T47D (cell line): ENCODE data around the gene CCDC87.

Source experiments
- DNase-seq, 2 experiments: peaks; one replicate each; pipeline versions ENCODE4 v3.0.0 to v3.0.0-alpha.2; 2011 to 2012; ENCODE audit warnings: low read depth in 1 of 2, low spot score in 1 of 2
- JUND ChIP-seq: IDR thresholded peaks from 2 replicates; pipeline ENCODE4 v1.6.1; 2012; ENCODE audit warnings: low read depth
- in situ Hi-C: cut with HindIII; loops from 2 replicates; pipeline ENCODE4 v1.10.0; 2016; ENCODE audit warnings: low sequenced_read_pairs, low pct_unique_long_range_greater_than_20kb

CCDC87 gene

DNA sequence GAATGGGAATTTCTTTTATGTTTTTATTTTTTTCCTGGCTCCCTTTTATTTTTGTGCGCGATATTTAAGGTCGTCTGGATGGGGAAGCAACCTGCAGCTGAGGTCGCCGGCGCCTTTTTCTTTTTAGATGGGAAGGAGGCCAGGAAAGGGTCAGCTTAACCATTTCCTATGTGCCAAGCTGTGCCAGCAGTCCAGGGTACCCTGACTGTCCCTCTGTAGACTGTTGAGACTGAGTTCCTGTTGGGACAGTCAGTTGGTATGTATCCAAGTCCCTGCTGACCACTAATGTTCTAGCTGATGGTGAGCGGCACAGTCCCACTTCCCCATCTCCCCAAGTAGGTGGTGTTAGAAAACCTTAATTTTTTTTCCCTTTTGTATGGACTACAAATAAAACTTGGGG, 34.1 kb upstream of the CCDC87 start:
- TF ChIP-seq JUND = no peak
- no peak for DNase-seq
- in situ Hi-C loops = no loop called here

DNA sequence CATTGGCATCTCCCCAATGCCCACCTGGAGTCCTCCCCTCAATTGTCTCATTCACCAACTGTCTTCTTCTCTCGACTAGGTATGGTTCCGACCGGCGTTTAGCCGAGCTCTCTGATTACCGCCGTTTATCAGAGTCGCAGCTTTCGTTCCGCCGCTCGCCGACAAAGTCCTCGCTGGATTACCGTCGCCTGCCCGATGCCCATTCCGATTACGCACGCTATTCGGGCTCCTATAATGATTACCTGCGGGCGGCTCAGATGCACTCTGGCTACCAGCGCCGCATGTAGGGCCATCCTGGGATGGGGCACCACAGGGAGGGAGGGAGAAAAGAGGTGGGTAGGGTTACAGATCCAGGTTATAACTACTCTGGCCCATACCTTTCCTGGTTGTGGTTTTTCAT, 33.5 kb upstream of the CCDC87 start:
- in situ Hi-C loops = no loop called here
- no peak for DNase-seq
- no peak for TF ChIP-seq JUND

DNA sequence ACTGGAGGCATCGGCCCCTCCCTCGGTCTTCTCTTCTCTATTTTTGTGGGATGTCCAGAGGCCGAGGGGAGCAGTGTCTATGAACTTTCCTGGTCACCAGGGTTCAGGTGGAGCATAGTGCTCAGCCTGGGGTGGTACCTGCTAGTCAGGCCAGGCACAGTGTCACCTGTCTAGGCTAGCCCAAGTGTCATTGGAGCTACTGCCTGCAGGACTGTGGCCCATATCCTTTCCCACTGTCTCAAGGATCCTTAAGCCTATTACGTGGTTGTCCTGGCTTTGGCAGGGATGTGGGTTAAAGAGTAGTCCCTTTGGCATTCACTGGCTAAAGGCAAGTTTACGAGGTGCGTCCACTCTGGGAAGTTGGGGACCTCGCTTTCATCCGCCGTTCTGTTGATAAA, 32.9 kb upstream of the CCDC87 start:
- in situ Hi-C loops = no loop called here
- TF ChIP-seq JUND = no peak
- no peak for DNase-seq

DNA sequence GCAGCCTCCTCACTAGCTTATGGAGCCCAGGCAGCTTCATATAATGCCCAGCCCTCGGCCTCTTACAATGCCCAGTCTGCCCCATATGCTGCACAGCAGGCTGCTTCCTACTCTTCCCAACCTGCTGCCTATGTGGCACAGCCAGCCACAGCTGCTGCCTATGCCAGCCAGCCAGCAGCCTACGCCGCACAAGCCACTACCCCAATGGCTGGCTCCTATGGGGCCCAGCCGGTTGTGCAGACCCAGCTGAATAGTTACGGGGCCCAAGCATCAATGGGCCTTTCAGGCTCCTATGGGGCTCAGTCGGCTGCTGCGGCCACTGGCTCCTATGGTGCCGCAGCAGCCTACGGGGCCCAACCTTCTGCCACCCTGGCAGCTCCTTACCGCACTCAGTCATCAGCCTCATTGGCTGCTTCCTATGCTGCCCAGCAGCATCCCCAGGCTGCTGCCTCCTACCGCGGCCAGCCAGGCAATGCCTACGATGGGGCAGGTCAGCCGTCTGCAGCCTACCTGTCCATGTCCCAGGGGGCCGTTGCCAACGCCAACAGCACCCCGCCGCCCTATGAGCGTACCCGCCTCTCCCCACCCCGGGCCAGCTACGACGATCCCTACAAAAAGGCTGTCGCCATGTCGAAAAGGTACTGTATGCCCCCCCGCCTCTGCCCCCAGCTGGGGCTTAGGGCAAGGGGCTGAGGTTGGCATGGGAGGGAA, 32.3 kb upstream of the CCDC87 start:
- no peak for TF ChIP-seq JUND
- in situ Hi-C loops = no loop called here
- no peak for DNase-seq

DNA sequence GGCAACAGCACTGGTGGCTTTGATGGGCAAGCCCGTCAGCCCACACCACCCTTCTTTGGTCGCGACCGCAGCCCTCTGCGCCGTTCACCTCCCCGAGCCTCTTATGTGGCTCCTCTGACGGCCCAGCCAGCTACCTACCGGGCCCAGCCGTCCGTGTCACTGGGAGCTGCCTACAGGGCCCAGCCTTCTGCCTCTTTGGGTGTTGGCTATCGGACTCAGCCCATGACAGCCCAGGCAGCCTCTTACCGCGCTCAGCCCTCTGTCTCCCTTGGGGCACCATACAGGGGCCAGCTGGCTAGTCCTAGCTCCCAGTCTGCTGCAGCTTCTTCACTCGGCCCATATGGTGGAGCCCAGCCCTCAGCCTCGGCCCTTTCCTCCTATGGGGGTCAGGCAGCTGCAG, 31.6 kb upstream of the CCDC87 start:
- in situ Hi-C loops = no loop called here
- no peak for DNase-seq
- no peak for TF ChIP-seq JUND

DNA sequence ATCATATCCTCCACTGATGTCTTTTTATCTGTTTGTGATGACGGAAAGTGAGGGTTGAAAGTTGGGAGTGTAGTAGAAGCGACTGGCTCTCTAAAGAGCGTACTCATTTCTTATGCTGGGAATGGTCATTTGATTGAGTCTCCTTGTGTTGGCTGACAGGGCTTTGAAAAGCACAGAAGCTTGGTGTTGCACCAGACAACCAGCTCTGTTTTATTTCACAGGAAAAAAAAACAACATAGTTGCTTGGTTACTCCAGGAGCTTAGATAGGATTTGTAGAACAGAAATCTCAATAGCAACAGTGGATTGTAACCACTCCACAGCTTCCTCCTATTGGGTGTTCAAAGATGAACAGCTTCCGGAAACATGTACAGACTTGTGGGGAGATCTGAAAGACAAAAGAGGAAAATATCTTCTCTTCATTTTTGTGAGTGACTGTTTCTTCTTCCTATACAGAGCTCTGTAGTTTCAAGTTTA, 26.3 kb upstream of the CCDC87 start:
- peak in 1 of 2 experiments; percentile 57 for DNase-seq
- in situ Hi-C loops = no loop called here
- TF ChIP-seq JUND = no peak

DNA sequence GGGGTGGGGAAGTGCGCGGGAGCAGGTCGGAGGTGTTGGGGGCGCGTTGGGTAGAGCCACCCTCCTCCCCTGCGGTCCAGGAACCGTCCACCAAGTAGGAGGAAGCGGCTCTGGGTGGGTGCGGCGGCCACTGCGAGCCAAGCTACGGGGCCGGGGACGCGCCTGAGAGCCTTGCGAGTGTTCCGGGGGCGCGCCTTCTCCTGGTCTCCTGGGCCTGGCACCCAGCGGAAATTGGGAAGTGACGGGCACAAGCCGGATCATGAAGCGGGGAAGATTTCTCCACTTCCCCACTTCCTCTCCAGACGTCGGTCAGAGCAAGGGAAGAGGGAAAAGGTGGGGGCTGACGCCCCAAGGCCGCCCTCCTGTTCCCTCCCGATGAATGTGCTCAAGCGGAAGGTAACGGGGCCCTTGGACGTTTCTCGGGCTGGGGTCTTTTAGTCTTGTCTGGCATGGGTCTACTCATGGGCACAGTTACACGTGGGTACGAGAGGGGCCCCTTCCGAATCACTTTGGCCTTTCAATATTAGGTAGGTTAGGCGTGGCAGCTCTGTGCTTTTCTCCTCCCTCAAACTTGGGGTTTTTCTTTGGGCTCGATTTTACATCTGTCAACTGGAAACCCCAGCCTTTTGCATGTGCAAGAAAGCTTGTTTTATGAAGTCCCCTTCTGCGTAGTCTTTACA, 24.4 kb upstream of the CCDC87 start:
- in situ Hi-C loops = no loop called here
- TF ChIP-seq JUND = no peak
- DNase-seq = no peak

DNA sequence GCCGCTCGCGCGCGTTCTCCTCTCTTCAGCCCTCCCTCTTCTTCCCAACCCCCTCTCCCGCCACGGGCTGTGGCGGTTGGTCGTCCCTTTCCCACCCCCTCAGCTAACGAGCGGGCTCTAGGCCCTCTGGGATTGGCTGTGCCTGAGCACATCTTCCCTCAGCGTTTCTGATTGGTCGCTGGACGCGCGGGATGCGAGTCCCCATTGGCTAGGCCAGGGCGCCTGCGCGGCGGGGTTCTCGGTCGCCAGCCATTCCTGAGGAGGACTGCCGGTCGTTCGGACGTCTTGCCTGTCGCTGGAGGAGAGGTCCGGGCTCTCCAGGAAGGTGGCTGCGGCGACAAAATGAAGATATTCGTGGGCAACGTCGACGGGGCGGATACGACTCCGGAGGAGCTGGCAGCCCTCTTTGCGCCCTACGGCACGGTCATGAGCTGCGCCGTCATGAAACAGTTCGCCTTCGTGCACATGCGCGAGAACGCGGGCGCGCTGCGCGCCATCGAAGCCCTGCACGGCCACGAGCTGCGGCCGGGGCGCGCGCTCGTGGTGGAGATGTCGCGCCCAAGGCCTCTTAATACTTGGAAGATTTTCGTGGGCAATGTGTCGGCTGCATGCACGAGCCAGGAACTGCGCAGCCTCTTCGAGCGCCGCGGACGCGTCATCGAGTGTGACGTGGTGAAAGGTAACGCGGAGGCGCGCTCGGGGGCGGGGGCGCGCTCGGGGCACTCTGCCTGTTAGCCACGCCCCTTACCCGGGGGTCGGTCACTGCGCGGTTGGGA, 23.7 kb upstream of the CCDC87 start, which contains the start of gene RBM14:
Gene RBM14, plus strand, starts transcription at position 252 of the 776 bp plus-strand sequence. Its CDS starts 91 bp downstream, at position 343.
- in situ Hi-C loops = no loop called here

DNA sequence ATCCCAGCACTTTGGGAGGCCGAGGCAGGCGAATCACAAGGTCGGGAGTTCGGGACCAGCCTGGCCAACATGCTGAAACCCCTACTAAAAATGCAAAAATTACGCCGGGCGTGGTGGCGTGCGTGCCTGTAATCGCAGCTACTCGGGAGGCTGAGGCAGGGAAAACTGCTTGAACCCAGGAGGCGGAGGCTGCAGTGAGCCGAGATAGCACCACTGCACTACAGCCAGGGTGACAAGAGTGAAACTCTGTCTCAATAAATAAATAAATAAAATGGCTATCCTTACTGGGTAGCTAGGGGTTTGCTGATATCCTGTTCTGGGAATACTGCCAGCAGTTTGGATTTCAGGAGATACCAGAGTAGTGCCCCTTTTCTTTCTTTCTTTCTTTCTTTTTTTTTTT, 21.2 kb upstream of the CCDC87 start:
- in situ Hi-C loops = no loop called here
- TF ChIP-seq JUND = no peak
- DNase-seq = no peak

More for the DNA sequence above, 23.7 kb upstream of the CCDC87 start, which contains the start of gene RBM14:
- no peak for TF ChIP-seq JUND
- peak; percentile 100 for DNase-seq

DNA sequence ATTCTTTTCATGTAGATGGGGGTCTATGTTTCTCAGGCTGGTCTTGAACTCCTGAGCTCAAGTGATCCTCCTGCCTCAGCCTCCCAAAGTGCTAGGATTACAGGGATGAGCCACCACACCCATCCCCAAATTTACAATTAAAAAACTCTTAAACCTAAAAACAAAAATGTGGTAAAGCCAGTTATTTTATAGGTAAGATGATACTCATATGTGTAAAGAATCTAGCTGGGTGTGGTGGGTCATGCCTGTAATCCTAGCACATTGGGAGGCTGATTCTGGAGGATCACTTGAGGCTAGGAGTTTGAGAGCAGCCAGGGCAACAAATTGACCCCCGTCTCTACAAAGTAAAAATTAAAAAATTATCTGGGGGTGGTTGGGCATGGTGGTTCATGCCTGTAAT, 19.6 kb upstream of the CCDC87 start:
- TF ChIP-seq JUND = no peak
- in situ Hi-C loops = no loop called here
- no peak for DNase-seq

DNA sequence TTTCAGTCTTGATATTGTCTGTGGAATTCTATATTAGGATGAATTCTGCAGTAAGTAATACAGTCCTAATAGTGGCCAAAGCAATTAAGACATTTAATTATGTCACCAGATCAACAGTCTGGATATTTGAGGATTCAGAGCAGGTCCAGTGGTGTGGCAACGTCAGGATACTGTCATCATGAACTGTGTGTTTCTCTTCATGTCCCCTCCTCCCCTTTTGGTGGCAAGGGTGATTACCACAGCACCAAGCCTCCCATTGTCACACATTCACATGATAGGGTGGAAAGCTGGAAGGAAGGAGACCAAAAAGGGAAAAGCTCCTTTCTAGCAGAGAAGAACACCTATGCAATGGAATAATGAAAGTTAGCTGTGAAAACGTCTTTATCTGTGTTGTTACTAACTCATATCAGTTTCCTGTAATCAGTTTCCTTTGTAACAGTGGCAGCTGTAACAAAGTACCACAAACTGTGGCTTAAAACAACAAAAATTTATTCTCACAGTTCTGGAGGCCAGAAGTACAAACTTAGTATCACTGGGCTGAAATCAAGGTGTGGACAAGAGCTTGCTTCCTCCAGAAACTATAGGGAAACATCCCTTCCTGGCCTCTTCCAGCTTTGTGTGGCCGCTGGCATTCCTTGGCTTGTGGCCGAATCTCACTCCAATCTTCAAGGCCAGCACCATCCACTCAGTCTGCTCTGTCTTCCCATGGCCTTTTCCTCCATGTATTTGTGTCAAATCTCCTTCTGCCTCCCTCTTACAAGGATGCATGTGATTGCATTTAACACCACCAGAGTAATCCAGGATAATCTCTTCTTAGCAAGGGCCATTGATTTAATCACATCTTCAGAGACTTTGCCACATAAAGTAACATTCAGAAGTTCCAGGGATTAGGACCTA, 17.1 kb upstream of the CCDC87 start:
- no peak for DNase-seq
- no peak for TF ChIP-seq JUND
- in situ Hi-C loops = no loop called here
